ENCODE measurements around the gene PLEKHH1.

The PLEKHH1 gene

DNA sequence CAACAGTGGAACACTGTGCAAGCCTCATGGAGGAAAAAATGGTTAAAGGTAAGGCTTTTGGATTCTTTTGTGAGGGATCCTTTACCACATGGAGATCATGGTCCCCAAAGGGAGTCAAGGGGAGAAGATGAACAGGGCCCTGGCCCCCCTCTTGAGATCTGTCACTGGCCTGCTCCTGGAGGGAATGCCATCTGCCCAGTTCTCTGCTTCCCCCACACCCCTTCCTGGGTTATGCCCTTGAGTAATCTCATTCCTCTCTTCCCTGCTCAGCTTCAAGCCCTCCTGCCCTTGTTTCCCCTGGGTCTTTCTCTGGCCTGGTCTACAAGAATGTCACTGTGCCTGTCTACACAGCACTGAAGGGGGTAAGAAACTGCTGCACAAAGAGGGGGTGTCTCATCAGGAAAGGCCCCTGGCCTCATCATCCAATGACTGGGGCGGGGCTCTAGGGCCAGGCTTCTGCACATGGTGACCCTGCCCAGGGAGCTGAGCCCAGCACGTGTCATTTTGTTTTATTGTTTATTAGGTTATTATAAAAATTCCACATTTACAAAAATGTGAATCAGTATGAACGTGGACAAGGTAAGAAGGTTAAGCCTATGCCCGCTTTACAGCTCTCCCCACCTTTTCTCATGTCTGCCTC lies 36.7 kb downstream of the PLEKHH1 start:
- DNase-seq: no peak

DNA sequence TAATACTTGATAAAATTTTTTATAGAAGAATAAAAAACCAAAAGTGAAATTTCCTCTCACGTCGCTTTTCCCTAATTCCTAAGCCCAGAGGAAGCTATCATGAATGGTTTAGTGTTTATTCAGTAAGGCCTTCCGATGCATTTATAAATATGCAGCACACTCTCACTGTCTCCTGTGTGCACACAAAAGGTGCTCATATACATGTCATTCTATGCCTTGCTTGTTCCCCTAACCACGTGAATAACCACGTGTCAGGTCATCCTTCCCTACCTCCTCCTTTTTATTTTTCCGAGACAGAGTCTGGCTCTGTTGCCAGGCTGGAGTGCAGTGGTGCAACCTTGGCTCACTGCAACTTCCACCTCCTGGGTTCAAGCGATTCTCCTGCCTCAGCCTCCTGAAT lies 37.4 kb downstream of the PLEKHH1 start:
- no peak for DNase-seq

DNA sequence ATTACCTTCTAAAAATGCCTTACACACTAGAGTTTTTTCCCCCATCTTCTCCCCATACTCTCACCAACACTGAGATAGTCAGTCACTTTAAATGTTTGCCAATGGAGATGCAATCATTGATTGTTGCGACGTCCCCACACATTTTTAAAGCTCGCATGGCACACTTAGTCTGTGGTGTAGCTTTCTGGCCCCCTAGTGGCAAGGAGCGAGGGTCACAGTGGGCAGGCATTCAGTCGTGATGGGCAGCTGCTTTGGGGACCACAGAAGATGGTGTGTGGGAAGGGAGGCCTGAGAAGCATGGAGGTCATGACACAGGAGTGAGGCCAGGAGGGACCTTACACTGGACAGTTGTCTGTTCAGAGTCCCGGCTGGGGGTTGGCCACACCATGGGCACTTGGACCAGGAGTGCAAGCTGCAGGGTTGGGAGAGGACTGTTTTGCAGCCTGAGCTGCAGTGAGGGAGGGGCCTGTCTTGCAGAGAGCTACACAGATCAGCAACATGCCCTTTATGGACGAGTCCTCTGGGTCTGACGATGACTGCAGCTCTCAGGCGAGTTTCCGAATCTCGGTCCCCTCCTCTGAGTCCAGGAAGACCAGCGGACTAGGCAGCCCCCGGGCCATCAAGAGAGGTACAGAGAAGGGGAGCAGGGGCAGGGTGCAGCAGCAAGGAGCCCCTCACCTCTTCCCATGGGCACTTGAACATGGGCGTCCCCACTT lies 38.3 kb downstream of the PLEKHH1 start:
- DNase-seq: no peak

DNA sequence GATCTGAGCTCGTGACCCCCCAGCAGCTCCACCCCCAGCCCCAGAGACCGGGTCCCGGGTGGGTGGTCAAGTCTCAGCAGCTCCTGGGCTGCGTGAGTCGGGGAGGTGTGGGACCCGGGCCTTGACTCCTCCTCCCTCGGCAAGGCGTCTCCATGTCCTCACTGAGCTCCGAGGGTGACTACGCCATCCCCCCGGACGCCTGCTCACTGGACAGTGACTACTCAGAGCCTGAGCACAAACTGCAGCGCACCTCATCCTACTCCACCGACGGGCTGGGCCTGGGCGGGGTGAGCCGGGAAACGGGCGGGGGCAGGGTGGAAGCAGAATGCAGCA lies 38.9 kb downstream of the PLEKHH1 start:
- DNase-seq: no peak

DNA sequence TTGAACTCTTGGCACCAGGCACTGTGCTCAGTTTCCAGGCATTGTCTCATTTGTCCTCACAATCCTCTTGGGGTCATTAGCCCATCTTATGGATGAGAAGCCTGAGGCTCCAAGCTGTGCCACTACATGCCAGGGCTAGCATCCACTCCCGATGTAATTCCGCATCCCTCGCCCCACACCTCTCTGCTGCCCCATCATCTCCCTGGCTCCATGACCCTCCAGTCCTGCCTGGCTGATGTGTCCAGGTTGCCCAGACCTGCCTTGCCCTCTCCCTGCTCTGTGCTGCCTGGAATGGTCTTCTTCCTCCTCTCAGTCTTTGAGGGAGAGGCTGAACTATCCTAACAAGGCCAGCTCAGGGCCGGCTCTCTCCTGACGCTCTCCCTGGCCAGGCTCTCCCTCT lies 39.5 kb downstream of the PLEKHH1 start:
- DNase-seq: no peak

DNA sequence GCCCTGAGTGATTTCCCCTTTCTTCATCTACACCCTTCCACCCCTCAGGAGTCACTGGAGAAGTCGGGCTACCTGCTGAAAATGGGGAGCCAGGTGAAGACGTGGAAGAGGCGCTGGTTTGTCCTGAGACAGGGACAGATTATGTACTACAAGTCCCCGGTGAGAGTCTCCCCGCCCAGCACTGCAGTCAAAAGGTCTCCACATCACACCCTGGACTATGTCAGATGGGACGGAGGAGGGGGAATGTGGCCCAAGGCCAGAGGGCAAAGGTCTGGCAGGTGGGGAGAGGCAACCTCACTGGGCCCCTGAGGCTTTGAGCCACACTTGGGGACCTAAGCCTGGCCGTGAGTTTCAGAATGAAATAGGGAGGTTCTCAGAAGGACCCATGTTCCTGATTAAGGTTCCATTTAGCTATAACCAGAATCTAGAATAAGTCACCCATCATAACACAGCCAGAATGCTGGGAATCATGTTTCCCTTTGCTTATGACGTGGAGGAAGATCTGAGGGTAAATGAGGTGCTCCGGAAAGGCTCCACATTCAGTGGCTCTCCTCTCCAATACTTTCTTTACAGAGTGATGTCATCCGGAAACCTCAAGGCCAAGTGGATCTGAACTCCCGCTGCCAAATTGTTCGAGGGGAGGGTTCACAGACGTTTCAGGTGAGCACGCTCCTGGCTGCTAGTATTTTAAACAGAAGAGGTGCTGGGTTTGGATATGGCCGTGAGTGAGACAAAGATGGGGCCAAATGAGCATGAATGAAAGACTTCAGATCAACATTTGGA lies 40.3 kb downstream of the PLEKHH1 start:
- DNase-seq: no peak

DNA sequence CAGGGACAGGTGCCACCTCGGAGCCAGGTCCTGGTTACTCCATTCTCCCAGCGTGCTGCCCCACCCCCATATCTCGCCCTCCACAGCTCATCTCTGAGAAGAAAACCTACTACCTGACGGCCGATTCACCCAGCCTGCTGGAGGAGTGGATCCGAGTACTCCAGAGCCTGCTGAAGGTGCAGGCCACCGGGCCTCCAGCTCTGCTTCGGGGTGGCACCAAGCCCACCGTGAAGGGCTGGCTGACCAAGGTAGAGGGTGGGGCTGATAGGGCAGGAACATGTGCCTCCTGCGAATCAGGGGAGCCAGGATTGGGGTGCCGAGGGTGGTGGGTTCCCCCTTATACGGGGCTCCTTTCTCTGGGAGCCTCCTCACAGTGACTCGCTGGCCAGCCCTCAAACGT lies 41.1 kb downstream of the PLEKHH1 start:
- DNase-seq: no peak

DNA sequence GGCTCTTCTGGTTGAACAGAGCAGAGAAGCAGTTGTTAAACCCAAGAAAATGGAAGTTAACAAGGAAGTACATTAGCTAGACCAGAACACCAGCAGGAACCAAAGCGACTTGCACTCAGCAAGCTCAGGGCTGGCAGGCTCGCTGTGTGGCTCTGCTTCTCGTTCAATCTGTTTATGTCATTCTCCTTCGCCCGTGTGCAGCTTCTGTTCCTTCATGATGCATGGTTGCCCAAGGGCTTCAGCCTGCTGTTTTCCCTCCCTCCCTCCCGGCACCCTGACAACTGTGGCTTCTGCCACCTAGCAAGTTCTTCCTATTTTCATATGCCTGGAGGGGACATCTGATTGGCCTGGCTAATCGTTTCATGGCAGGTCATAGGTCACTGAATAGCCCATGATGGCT lies 41.7 kb downstream of the PLEKHH1 start:
- no peak for DNase-seq

DNA sequence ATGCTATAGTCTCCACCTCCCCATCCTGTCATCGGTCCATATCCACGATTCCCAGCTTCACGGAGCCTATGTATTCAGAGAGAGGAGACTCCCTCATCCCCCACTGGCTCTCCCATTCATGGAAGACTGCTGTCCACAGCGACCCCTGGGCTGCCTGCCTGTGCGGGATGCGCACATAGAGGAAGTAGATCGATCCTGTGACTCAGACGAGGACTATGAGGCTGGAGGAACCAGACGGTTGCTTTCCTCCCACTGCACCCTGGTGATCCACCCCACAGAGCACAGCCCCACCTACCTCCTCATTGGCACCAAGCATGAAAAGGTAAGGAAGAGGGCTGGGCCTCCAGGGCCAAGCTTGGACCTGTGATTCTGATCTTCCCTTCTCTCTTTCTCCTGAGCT lies 42.6 kb downstream of the PLEKHH1 start:
- DNase-seq: no peak

DNA sequence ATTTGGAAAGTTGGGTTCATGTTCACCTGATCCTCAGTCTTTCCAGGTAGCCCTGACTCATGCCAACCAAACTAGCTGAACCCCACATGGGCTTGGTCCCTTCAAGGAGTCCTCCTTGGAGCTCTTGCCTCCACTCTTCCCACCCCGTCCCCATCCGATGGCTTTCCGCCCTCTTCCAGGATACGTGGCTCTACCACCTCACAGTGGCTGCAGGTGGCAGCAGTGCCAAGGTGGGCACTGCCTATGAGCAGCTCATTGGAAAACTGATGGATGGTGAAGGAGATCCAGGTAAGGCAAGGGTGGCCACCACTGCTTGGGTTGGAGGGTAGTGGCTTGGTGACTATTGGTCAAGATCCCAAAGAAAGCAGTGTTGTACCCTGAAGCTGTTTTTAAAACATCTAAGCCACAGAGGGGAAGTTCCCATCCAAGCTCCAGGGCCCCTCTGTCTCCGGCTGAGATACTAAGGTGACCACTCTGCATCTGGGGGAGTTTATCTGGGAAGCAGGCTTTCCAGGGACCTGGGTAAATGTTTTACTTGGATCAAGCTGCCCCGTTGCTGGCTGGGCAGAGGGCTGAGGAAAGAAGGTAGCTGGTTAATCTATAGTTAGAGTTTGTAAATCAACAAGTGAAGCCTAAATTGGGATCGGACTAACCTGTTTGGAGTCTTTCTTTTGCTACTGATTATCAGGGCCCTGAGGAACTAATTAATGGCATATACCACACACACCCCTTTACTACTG lies 43.3 kb downstream of the PLEKHH1 start:
- no peak for DNase-seq

DNA sequence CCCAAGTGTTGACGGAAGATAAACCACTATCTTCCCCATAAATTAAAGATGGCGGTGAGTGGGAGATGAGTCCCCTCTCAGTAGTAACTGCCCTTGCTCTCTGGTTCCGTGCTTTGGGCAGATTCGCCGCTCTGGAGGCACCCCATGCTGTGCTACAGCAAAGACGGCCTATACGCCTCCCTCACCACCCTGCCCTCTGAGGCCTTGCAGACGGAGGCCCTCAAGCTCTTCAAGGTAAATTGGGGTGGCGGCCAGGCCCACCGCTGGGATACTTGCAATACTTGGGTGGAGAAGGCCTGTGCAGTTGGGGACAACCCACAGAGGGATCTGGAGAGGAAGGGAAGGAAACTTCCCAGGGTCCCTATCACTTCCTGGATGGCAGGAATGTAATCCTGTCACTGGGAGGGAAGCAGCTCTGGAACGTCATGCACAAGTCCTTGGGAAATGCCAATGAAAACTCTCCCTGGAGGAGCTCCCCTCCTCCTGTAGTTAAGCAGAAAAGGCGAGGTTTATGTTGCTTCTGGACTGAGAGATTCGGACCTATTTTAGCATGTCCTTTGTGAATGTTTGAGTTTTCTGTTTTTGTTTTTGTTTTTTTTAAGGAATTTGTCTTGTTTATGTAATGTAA lies 44.2 kb downstream of the PLEKHH1 start:
- DNase-seq: no peak

DNA sequence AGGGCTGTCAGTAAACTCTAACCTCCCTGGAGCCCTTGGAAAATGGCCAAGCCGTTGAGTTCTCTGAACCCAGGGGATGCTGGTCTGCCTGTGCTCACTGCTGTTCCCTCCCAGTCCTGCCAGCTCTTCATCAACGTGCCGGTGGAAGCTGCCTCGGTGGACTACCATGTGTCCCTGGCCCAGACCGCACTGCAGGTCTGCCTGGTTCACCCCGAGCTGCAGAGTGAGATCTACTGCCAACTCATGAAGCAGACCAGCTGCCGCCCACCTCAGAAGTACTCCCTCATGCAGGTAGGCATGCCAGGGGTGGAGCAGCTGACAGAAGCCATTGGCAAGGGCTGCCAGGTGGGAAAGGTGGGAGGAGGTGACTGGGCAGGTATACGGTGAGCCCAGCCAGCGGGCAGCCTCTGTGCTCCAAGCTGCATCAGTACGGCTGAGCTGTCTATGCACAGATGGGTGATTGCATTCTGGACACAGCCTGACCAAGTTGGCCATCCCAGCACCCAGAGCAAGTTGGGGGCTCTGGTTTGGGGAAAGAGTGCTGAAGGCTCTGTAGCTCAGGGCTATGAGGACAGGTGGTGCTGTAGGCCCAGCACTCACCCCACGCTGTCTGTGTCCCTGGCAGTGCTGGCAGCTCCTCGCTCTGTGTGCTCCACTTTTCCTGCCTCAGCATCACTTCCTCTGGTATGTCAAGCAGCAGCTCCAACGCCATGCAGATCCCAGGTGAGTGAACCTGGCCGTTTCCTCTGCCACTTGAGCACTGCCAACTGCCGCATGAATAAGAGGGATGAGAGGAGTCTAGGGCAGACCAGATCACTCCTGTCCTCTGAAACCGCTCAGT lies 45.0 kb downstream of the PLEKHH1 start:
- no peak for DNase-seq

DNA sequence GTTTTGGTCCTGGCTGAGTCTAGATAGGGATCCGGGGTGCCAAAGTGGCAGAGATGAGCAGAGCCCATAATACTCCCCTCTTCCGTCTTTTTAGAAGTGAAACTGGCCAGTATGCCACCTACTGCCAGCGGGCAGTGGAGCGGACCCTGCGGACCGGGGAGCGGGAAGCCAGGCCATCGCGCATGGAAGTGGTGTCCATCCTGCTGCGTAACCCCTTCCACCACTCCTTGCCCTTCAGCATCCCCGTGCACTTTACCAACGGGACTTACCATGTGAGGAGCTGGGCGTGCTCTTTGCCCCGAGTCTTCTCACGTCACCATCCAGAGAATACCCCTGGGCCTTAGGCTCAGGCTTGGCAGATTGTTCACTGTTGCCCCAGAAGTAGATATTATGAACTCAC lies 46.0 kb downstream of the PLEKHH1 start:
- no peak for DNase-seq

DNA sequence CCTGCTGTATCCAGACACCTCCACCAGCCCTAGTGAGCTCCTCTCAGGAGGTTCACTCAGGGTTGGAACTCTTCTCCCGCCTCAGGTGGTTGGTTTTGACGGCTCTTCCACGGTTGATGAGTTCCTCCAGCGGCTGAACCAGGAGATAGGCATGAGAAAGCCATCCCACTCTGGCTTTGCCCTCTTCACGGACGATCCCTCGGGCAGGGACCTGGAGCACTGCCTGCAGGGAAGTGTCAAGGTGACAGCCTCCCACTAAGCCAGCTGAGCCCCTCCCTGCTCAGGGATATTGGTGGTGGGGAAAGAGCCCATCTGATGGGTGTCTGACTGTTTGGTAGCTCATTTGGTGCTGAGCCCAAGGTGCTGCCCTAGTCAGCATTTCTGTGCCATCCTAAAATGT lies 46.5 kb downstream of the PLEKHH1 start:
- DNase-seq: no peak

DNA sequence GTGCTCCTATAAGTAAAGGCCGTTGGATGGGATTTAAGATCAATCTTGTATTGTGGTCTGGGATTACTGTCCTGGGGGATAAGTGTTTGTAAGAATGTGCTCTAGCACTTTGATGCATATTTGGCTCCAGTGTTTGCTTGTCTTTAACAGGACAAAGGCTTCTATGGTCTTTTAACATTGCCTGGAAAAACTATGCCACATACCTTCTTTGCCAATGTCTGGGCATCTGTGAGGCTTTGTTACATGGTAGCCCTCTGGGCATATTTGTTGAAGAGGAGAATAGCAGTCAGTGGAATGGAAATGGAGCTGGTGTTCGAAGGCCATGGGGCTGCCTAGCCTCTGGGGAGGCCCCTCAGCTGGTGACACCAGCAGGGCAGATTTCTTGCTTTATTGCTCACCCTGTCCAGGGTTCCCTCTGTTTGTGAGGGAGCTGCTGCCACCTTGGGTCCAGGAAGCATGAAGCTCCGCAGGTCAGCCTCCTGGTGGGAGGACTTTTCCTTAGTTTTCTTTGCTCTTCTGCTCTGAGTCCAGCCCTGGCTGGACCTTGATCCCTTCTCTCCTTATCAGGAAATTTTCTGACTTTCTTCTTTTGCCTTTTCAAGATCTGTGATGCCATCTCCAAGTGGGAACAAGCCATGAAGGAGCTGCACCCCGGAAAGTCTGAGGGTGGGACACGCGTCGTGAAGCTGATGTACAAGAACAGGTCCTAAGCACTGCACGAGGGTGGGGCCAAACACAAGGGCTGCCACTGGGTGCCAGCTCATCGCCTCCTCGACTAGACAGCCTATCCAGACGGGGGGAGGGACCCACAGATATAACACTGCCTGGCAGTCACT lies 47.5 kb downstream of the PLEKHH1 start:
- no peak for DNase-seq

DNA sequence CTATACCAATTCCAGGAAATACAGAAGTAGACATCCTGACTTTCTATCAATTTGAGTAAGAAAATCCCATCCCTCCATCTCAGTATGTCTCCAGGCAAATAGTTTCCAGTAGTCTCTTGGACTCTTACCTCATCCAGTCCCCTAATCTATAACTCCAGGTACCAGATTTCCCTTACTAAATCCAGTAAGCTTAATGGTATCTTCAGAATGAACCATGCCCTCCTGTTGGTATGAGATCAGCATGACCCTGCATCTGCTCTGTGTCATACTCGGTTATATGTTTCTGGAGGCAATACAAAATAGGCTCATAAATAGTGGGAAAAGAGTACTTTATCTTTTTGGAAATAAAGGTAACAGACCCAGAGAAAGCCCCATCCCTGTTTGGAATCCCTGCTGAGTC lies 48.6 kb downstream of the PLEKHH1 start:
- DNase-seq: no peak

DNA sequence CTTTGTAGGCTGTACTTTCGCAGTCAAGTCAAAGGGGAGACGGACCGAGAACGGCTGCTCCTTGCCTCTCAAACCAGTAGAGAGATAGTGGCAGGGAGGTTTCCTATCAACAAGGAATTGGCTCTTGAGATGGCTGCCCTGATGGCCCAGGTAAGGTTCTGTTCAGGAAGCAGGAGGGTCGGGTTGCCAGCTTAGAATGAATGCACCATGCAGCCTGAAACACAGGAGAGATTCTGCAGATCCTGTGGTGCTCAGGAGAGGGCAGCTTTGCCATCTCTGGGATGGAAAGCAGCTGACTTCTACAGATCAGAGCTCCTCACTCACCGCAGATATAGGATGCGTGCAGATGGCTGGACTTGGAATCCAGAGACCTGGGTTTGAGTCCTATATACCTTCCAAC lies 49.0 kb downstream of the PLEKHH1 start:
- no peak for DNase-seq

DNA sequence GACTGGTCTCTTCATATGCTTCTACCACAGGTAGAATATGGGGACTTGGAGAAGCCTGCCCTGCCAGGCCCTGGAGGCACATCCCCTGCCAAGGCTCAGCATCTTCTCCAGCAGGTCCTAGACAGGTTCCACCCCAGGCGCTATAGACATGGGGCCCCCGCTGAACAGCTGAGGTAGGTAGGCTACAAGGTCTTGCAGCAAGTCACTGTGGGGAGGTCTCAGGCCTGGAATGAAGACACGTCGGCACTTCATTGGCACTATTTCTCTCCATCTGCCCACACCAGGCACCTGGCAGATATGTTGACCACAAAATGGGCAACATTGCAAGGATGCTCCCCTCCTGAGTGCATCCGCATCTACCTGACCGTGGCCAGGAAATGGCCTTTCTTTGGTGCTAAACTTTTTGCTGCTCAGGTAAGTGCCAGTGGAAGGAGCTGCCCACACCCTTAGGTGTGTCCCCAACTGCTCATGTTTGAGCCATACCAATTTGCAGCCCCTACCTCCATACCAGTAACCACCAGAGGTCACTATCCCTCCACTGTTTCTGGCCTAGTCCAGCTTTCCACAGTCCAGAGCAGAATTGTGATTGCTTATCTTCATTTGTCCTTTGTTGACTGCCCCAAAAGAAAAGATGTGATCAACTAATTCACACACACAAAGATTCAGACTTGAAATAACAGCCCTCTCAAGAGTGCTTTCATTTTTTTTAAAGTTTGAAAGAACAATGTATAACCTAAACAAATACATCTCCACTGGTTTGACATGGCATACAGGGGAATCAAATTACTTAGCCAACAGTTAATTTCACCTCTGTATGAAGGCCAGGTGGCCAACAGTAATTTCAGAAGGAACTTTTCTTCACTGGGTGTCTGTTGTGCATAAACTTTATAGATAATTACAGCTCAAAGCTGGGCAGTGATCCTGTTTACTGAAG lies 50.9 kb downstream of the PLEKHH1 start:
- DNase-seq: no peak

DNA sequence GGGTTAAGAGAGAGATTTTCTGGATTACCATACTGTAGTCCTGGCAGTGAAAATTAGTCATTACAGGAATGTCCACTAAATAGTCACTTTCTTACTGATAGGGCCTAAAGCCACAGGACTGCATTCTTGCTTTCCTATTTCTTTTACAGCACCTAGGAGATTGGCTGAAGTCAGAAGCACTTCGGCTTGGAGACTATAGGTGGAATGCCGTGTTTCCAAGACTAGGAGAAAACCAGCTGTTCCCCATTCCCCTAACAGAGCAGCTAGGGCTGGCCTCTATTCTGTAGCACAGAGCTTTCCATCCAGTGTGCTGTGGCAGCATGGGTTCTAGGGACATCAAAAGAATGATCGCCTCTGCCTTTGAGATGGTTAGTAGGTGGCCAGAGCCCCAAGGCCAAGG lies 51.9 kb downstream of the PLEKHH1 start:
- no peak for DNase-seq

DNA sequence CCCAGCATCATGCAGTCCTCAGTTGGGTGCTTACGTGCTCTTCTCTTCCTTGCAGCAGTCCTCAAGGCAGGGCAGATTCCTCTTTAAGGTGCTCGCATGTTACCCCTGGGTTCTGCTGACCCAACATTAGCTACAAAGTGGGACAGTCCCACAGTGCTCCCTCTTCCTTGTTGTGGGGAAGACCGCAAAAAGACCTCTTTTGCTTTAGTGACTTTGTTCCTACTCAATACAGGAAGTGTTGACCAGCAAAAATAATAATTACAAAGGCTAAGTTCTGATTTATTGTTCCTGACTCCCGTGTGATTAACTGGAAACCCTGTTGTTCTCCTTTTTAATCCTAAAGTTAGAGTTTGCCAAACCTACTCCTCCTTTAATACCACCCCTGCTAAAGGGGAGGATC lies 53.3 kb downstream of the PLEKHH1 start:
- no peak for DNase-seq
